NCI-H2196 (cell line): Measurements from ENCODE around the gene LRRC55.
"Not testable (repeated sequence)": the region's sequence is repeated elsewhere in the genome, so short reads cannot be mapped to it uniquely, and the experiment has no call there.

Experiments
- DNase-seq: peaks from one replicate; lab custom pipeline; 2025; ENCODE audit not compliant: unreplicated experiment; lab: John Stamatoyannopoulos, UW

The LRRC55 gene

GRCh38 chr11:57160665-57161064 lies 21.1 kb upstream of the LRRC55 start:
- DNase-seq: no peak

- no peak for DNase-seq
Observed at GRCh38 chr11:57161351-57161750, 20.4 kb upstream of the LRRC55 start.

GRCh38 chr11:57162179-57162898 lies 19.4 kb upstream of the LRRC55 start:
- no peak for DNase-seq

- DNase-seq: no peak
Observed at GRCh38 chr11:57163160-57163868, 18.4 kb upstream of the LRRC55 start.

- DNase-seq: no peak
Observed at GRCh38 chr11:57164317-57164716, 17.4 kb upstream of the LRRC55 start.

- no peak for DNase-seq
Observed at GRCh38 chr11:57167125-57167846, 14.5 kb upstream of the LRRC55 start.

- not testable (repeated sequence) for DNase-seq
Observed at GRCh38 chr11:57169732-57170313, 11.9 kb upstream of the LRRC55 start.

- no peak for DNase-seq
Observed at GRCh38 chr11:57172031-57172430, 9.7 kb upstream of the LRRC55 start.

GRCh38 chr11:57174656-57175055 lies 7.1 kb upstream of the LRRC55 start:
- DNase-seq: no peak

- DNase-seq: no peak
Observed at GRCh38 chr11:57175478-57175877, 6.3 kb upstream of the LRRC55 start.

GRCh38 chr11:57178334-57178733 lies 3.4 kb upstream of the LRRC55 start:
- no peak for DNase-seq

GRCh38 chr11:57179681-57180080 lies 2.1 kb upstream of the LRRC55 start:
- DNase-seq: no peak

- DNase-seq: no peak
Observed at GRCh38 chr11:57180081-57180561, 1.6 kb upstream of the LRRC55 start.

GRCh38 chr11:57180964-57181363 lies 789 bp upstream of the LRRC55 start:
- DNase-seq: no peak

- DNase-seq: no peak
Observed at GRCh38 chr11:57182896-57183295, 1.1 kb downstream of the LRRC55 start.

GRCh38 chr11:57190548-57190947 lies 8.8 kb downstream of the LRRC55 start:
- no peak for DNase-seq

- no peak for DNase-seq
Observed at GRCh38 chr11:57191311-57192219, 9.8 kb downstream of the LRRC55 start.

GRCh38 chr11:57192316-57192715 lies 10.6 kb downstream of the LRRC55 start:
- no peak for DNase-seq

- no peak for DNase-seq
Observed at GRCh38 chr11:57196596-57196995, 14.8 kb downstream of the LRRC55 start.

GRCh38 chr11:57197762-57198161 lies 16.0 kb downstream of the LRRC55 start:
- DNase-seq: no peak
